Right ventricle myocardium superior (tissue), 1 donor: Measurements from ENCODE around the gene SH2D3A. TPM values are rescaled to one million over a fixed set of nuclear protein-coding genes. Genes with fewer than 3 reads are reported as not detected.
"Not testable (repeated sequence)": the region's sequence is repeated elsewhere in the genome, so short reads cannot be mapped to it uniquely, and the experiment has no call there.

Experiments used
- ATAC-seq: fragments of 200-7000 bp; cut with Tn5 transposase; one replicate; pipeline ENCODE4 v1.9.1; 2020; ENCODE audit warnings: mild to moderate bottlenecking; ENCODE audit not compliant: poor library complexity
- DNase-seq: peaks from one replicate; pipeline ENCODE4 v3.0.0-alpha.2; 2020
- intact Hi-C: fragments of 100-400 bp; cut with DNase I; formaldehyde crosslinking; loops from one replicate; pipeline ENCODE4 v1.11.2; 2022
- total RNA-seq: library from RNA; stranded (reverse); fragmentation: NEBNext Ultra II Directional; extraction: Animal tissue kit (Norgen Biotek cat#: 25700); gene quantifications from one replicate; pipeline ENCODE4 v1.2.1, GENCODE V29; 2021
- donor health status: DM: no; HTN: yes; CAD: no; lungs with severe emphysema.

Gene SH2D3A
- total RNA-seq, 1 donor from 2014 or later = not detected

GRCh38 chr19:6766357-6767080 lies 716 bp downstream of the SH2D3A start:
- ATAC-seq (no peak), DNase-seq (no peak)
- intact Hi-C loops = no loop called here

GRCh38 chr19:6765738-6766356 lies 1.4 kb downstream of the SH2D3A start:
- intact Hi-C loops = no loop called here
- no peak for ATAC-seq
- no peak for DNase-seq

- intact Hi-C loops = not testable (repeated sequence)
These were observed 4.9 kb downstream of the SH2D3A start for GRCh38 chr19:6762253-6762797.

GRCh38 chr19:6761053-6761676 lies 6.1 kb downstream of the SH2D3A start:
- DNase-seq = no peak
- peak; percentile 48 for ATAC-seq
- intact Hi-C loops = no loop called here

More at GRCh38 chr19:6762253-6762797, 4.9 kb downstream of the SH2D3A start:
- DNase-seq, ATAC-seq: not testable (repeated sequence)

GRCh38 chr19:6760606-6761005 lies 6.6 kb downstream of the SH2D3A start:
- intact Hi-C loops = no loop called here
- DNase-seq (no peak), ATAC-seq (no peak)

GRCh38 chr19:6754653-6755463 lies 12.4 kb downstream of the SH2D3A start:
- ATAC-seq = no peak
- intact Hi-C loops = no loop called here
- no peak for DNase-seq

- ATAC-seq (no peak), DNase-seq (no peak)
- intact Hi-C loops = no loop called here
These were observed 13.1 kb downstream of the SH2D3A start for GRCh38 chr19:6754136-6754535.

GRCh38 chr19:6753178-6754031 lies 13.8 kb downstream of the SH2D3A start:
- intact Hi-C loops = no loop called here
- peak; percentile 87 for DNase-seq
- ATAC-seq = peak; percentile 86

- ATAC-seq (no peak), DNase-seq (no peak)
- intact Hi-C loops = no loop called here
These were observed 14.7 kb downstream of the SH2D3A start for GRCh38 chr19:6752256-6753177.

GRCh38 chr19:6751189-6751588 lies 16.0 kb downstream of the SH2D3A start:
- DNase-seq = no peak
- intact Hi-C loops = no loop called here
- ATAC-seq = no peak

GRCh38 chr19:6750062-6750461 lies 17.2 kb downstream of the SH2D3A start:
- ATAC-seq (peak; percentile 38), DNase-seq (peak; percentile 83)
- intact Hi-C loops = no loop called here

- intact Hi-C loops, ATAC-seq: not testable (repeated sequence)
- peak; percentile 53 for DNase-seq
These were observed 18.7 kb downstream of the SH2D3A start for GRCh38 chr19:6748543-6748942.

GRCh38 chr19:6745965-6746364 lies 21.3 kb downstream of the SH2D3A start:
- intact Hi-C loops = no loop called here
- ATAC-seq = no peak
- DNase-seq = peak; percentile 37

- DNase-seq (peak; percentile 90), ATAC-seq (peak; percentile 87)
- intact Hi-C loops = no loop called here
These were observed 22.6 kb downstream of the SH2D3A start for GRCh38 chr19:6744381-6745301.

GRCh38 chr19:6743714-6744380 lies 23.4 kb downstream of the SH2D3A start:
- intact Hi-C loops = no loop called here
- ATAC-seq (no peak), DNase-seq (no peak)
